ENCODE measurements around the gene COL18A1.

COL18A1 gene

GRCh38 chr21:45415943-45416611 lies 11.1 kb downstream of the COL18A1 start:
- Mint-ChIP-seq H3K36me3 (ENCODE audit: low read depth) (no peaks in the 10 kb centered on the region), H3K27ac (no peak overlapping the region), H3K4me3 (no peak overlapping the region), H3K27me3 (peaks cover 5% of the 10 kb centered on the region), H3K9me3 (no peaks in the 10 kb centered on the region), H3K4me1 (ENCODE audit: low read depth) (no peaks in the 10 kb centered on the region)
- intact Hi-C loops (cut with micrococcal nuclease): no loop called here

DNA sequence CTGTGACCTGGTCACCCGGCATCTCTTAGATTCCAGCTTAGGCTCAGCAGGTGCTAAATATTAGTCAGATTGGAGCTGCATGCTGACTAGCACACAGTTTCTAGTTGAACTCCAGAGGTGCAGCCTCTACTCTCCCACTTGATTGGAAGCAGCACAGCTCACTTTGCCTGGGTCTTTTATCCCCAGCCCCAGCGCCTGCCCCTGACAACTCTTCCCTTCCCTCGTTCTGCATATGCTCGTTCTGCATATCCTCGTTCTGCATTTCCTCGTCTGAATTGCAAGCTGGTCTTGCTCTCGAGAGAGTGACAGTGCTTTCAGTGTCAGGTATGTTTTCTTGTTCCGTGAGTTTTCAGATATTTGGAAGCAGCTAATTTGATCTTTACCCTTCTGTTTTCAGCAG lies 11.7 kb downstream of the COL18A1 start:
- no peak overlapping the region for H3K4me3 Mint-ChIP-seq
- H3K27ac Mint-ChIP-seq: no peak overlapping the region
- H3K27me3 Mint-ChIP-seq: peaks cover 5% of the 10 kb centered on the region
- intact Hi-C loops (cut with micrococcal nuclease): no loop called here
- H3K4me1 Mint-ChIP-seq (ENCODE audit: low read depth): no peaks in the 10 kb centered on the region
- H3K36me3 Mint-ChIP-seq (ENCODE audit: low read depth): no peaks in the 10 kb centered on the region
- no peaks in the 10 kb centered on the region for H3K9me3 Mint-ChIP-seq

DNA sequence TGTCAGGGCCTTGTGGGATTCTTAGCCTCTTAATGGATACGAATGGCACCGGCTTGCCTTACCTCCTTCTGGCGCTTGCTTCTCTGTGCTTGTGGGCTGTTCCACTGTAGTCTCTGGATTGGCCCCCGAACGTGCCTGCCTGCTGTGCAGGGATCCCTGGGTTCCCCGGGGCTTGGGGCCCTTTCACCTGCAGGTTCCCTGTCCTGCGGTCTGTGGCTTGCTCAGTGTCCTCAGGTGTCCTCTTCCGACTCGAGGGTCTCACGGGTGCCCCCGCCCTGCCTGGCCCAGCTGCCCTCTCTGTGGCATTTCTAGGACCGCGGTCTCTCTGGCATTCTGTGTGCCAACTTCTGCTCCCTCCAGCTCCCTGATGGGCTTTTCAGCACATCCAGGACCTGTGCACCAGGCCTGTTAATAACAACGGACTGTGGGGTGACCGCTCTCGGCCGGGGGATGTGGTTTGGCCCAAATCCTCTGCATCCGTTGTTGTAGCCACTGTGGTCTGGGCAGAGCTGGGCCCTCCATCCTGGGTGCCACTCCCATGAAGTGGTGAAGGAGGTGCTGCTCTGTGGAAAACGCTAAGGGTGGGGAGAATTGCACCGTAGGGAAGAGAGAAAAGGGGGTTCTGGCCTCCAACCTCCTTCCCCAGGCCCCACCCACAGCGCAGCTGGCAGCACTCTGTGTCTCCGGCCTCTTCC lies 12.4 kb downstream of the COL18A1 start:
- H3K4me1 Mint-ChIP-seq (ENCODE audit: low read depth): no peaks in the 10 kb centered on the region
- no peaks in the 10 kb centered on the region for H3K36me3 Mint-ChIP-seq (ENCODE audit: low read depth)
- H3K4me3 Mint-ChIP-seq: no peak overlapping the region

DNA sequence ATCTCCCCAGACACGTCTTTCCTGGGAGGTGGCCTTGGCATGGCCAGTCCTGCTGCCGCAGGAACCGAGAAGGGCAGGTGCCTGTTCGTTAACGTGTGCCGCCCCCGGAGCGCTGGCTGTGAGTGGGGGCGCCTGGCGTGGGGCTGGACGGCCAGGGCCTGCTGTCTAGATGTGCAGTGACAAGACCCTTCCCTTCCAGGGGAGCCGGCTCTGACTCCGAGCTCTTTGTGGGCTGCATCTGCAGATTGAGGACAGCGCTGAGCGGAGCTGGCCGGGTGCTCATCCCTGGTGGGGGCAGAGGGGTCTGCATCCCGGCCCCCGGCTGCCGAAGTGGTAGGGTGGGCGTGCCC lies 13.0 kb downstream of the COL18A1 start:
- intact Hi-C loops (cut with micrococcal nuclease): no loop called here

More for the DNA sequence above, 12.4 kb downstream of the COL18A1 start:
- Mint-ChIP-seq H3K27me3 (peaks cover 5% of the 10 kb centered on the region), H3K27ac (no peak overlapping the region), H3K9me3 (no peaks in the 10 kb centered on the region)
- intact Hi-C loops (cut with micrococcal nuclease): no loop called here

DNA sequence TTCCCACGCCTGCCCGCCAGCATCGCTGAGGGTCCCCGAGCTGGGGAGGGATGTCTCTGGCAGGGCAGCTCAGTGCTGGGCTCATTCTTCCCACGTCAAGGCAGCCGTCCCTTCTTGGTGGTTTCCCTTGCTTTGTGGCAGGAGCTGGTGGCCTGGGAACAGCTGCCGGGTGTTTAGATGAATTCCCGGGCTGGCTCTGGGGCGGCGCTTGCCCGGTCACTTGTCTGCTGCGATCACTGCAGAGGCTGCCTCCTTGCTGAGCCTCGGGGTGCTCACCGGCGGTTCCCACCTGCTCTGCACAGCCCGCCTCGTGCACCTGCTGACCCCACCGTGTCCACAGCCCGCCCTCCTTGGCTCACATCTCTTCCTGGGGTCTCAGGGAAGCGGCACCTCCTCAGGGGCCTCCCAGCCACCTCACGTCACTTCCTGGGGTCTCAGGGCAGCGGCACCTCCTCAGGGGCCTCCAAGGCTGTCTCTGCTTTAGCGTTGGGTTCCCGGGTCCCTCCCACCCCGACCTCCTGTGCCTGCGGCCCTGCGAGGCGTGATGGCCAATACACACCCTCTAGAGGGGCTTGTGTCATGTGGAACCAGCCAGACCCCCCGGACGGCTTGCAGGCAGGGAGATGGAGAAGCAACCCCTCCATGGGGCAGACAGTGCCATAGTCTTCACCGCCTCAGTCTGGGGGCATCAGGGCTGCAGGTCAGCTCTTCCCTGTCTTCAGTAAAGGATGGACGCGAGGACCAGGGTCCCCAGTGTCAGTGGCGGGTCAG lies 13.5 kb downstream of the COL18A1 start:
- H3K27me3 Mint-ChIP-seq: peaks cover 5% of the 10 kb centered on the region
- H3K9me3 Mint-ChIP-seq: no peaks in the 10 kb centered on the region
- H3K4me3 Mint-ChIP-seq: no peak overlapping the region
- intact Hi-C loops (cut with micrococcal nuclease): no loop called here
- H3K27ac Mint-ChIP-seq: no peak overlapping the region
- no peaks in the 10 kb centered on the region for H3K4me1 Mint-ChIP-seq (ENCODE audit: low read depth)
- H3K36me3 Mint-ChIP-seq (ENCODE audit: low read depth): no peaks in the 10 kb centered on the region

More for the DNA sequence above, 13.0 kb downstream of the COL18A1 start:
- Mint-ChIP-seq H3K27ac (no peak overlapping the region), H3K4me3 (no peak overlapping the region), H3K36me3 (ENCODE audit: low read depth) (no peaks in the 10 kb centered on the region), H3K4me1 (ENCODE audit: low read depth) (no peaks in the 10 kb centered on the region), H3K9me3 (no peaks in the 10 kb centered on the region), H3K27me3 (peaks cover 5% of the 10 kb centered on the region)

- H3K9me3 Mint-ChIP-seq: no peaks in the 10 kb centered on the region
- H3K4me3 Mint-ChIP-seq: no peak overlapping the region
- no peaks in the 10 kb centered on the region for H3K4me1 Mint-ChIP-seq (ENCODE audit: low read depth)
- H3K27ac Mint-ChIP-seq: no peak overlapping the region
- H3K27me3 Mint-ChIP-seq: peaks cover 5% of the 10 kb centered on the region
- H3K36me3 Mint-ChIP-seq (ENCODE audit: low read depth): no peaks in the 10 kb centered on the region
- intact Hi-C loops (cut with micrococcal nuclease): no loop called here
Measured at GRCh38 chr21:45419162-45419561, 14.2 kb downstream of the COL18A1 start.

DNA sequence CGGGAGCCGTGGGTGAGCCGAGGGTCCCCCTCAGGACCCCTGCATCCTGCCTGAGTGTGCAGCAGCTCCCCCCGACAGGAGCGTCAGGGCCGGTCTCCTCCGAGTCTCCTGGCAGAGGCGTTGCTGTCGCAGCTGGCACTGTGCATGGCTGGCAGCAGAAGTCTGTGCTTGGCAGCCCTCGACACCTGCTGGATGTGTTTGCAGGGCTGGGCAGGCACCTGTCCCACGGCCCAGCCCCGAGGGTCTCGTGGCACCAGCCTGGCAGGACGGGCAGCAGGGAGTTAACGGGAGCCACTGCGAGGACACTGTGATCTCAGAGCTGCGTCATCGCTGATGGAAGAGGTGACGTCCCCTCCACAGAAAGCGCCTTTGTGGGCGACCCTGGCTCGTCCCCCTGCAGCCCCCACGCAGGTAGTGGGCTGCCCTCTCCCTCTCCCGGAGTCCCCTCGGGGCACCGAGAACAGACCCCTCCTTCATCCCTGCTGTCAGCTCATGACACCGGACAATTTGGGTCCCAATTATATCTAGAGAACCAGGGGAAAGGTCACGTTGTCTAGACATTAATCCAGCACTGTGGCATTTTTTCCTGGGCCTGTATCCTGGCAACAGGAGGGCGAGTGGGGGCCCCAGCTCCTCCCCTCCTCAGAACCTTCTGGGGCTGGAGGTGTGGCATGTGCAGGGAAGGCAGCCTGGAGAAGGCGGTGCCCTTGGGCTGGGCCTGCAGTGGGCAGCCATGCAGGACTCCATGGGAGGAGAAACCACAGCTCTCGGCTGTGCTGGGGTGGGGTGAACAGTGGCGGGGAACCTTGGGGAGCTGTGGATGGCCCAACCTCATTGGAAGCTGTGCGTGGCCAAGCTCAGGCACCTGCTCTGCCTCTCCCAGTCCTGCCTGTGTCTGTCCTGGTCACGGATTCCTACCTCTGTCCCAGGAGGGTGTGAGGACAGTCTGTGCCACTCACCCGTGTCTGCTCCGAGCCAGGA lies 15.4 kb downstream of the COL18A1 start:
- H3K4me3 Mint-ChIP-seq: no peak overlapping the region
- intact Hi-C loops (cut with micrococcal nuclease): no loop called here
- no peak overlapping the region for H3K27ac Mint-ChIP-seq

GRCh38 chr21:45421071-45421845 lies 16.3 kb downstream of the COL18A1 start:
- intact Hi-C loops (cut with micrococcal nuclease): no loop called here
- Mint-ChIP-seq H3K9me3 (no peaks in the 10 kb centered on the region), H3K27me3 (peaks cover 4% of the 10 kb centered on the region), H3K4me3 (no peak overlapping the region), H3K4me1 (ENCODE audit: low read depth) (no peaks in the 10 kb centered on the region), H3K36me3 (ENCODE audit: low read depth) (no peaks in the 10 kb centered on the region), H3K27ac (no peak overlapping the region)

More for the DNA sequence above, 15.4 kb downstream of the COL18A1 start:
- Mint-ChIP-seq H3K36me3 (ENCODE audit: low read depth) (no peaks in the 10 kb centered on the region), H3K4me1 (ENCODE audit: low read depth) (no peaks in the 10 kb centered on the region), H3K9me3 (no peaks in the 10 kb centered on the region), H3K27me3 (peaks cover 5% of the 10 kb centered on the region)

DNA sequence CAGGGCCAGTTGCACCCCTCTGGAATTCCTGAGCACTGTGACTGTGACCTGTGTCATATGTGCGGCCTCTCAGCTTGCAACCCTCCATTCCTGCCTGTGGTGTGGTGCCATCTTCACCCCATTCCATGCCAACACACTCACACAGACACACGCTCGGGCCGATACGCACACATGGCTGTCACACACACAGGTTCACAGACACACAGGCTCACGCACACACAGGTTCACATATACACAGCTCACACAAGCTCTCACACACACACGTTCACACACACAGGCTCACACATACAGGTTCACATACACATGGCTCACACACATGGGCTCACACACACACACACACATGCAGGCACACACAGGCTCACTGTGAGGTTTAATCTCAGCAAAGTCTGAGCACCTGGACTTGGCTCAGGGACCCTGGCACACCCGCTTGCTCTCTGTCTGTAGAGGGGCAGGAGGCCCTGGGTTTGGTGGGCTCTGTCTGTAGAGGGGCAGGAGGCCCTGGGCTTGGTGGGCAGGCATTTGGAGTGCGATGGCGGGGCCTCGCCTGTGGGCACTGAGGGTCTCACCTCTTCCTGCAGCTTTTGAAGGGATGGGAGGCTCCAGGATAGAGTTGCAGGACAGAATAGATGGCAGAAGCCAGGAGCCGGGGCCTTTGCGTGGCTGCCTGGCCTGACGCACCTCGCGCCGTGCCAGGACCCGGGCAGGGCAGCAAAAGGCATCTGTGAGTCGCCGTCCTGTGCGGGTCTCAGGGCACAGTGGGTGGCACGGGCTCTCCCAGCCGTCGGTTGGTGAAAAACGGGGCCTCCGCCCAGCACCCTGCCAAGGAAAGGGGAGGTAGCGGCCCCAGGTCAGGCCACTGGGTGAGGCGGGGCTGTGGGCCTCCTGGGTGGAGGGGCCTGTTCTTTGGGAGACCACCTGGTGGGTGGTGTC lies 17.1 kb downstream of the COL18A1 start:
- Mint-ChIP-seq H3K27me3 (peaks cover 4% of the 10 kb centered on the region), H3K4me3 (no peak overlapping the region), H3K36me3 (ENCODE audit: low read depth) (no peaks in the 10 kb centered on the region), H3K9me3 (no peaks in the 10 kb centered on the region), H3K27ac (no peak overlapping the region), H3K4me1 (ENCODE audit: low read depth) (no peaks in the 10 kb centered on the region)
- intact Hi-C loops (cut with micrococcal nuclease): no loop called here

- Mint-ChIP-seq H3K27me3 (no peaks in the 10 kb centered on the region), H3K36me3 (ENCODE audit: low read depth) (no peaks in the 10 kb centered on the region), H3K27ac (no peak overlapping the region), H3K4me3 (no peak overlapping the region), H3K9me3 (no peaks in the 10 kb centered on the region), H3K4me1 (ENCODE audit: low read depth) (no peaks in the 10 kb centered on the region)
- intact Hi-C loops (cut with micrococcal nuclease): no loop called here
Measured at GRCh38 chr21:45423201-45423955, 18.4 kb downstream of the COL18A1 start.

DNA sequence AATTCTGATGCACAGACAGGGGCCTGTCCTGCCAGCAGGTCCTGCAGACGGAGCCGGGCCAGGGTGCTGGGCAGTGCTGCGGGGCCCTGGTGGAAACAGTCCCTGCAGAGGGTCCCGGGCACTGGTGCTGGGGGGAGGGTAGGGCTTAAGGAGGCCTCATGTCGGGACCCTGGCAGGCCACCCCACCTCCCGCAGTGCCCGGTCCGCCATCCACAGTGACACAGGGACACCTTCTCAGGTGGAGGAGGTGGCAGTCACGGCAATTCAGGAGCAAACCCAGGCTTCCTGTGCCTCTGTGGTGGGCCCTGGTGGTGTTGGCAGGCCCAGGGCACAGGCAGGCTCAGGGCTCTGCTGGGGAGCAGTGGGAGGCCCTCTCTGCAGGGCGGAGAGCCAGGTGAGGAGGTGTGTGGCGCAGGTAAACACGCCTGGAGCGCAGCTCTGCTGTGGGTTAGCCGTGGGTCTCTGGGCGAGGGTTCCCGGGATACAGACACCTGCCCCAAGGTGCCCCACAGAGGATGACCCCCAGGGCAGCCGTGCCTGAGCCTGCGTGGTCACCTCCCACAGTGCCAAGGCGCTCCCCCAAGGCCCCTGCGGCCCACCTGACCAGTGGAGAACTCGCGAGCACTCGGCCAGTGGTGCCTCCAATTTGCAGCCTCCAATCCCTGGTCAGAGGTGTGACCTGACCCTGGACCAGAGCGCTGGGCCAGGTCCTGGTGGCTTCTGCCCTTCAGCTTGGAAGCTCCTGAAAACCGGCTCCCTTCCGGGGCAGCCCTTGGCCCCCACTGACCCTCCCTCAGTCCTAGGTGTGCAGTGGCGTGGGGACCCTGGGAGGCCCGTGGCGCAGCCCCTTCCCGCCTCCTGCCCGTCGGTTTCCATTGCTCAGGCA lies 19.2 kb downstream of the COL18A1 start:
- Mint-ChIP-seq H3K36me3 (ENCODE audit: low read depth) (no peaks in the 10 kb centered on the region), H3K4me1 (ENCODE audit: low read depth) (no peaks in the 10 kb centered on the region), H3K27me3 (no peaks in the 10 kb centered on the region), H3K27ac (no peak overlapping the region), H3K4me3 (no peak overlapping the region), H3K9me3 (no peaks in the 10 kb centered on the region)
- intact Hi-C loops (cut with micrococcal nuclease): no loop called here

All from dendritic cell treated with granulocyte-macrophage colony-stimulating factor and Interleukin-4, amounts not matched to agents 40 ng/mL and 50 ng/mL, for 4 days (primary cell).